ENCODE data around the gene TBC1D24.
"Not testable (repeated sequence)": the region's sequence is repeated elsewhere in the genome, so short reads cannot be mapped to it uniquely, and the experiment has no call there.

Gene TBC1D24

DNA sequence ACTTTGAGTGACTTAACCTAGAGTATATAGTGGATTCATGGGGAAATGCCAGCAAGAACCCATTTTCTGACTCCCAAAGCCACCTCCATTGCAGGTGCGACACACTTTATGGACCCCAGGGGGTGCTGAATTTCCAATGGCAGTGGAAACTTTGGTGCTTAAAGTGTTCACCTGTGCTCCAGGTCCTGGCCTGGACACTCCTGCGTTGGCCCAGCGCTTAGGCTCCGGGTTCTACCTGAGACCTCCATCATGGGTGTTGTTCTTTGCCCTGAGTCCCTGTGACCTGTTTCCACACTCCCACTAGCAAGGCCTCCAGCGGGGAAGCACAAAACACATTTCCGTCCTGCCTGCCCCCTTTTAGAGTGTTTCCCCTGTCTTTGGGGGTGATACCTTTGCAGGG lies 42.6 kb upstream of the TBC1D24 start:
- TF ChIP-seq SPI1 (IDR thresholded peaks at IDR 0.05; ENCODE audit: low read depth, low read length) (no peak), POLR2A (IDR thresholded peaks at IDR 0.05; ENCODE audit: low read depth, low read length) (no peak), PAX5 (IDR thresholded peaks at IDR 0.05; ENCODE audit: insufficient read depth, low read length, severe bottlenecking) (no peak), POLR2AphosphoS5 (IDR thresholded peaks at IDR 0.05; ENCODE audit: low read depth, low read length) (no peak), POU2F2 (IDR thresholded peaks at IDR 0.05; ENCODE audit: low read depth, low read length) (no peak), TAF1 (IDR thresholded peaks at IDR 0.05; ENCODE audit: low read depth, low read length) (no peak)
- DNase-seq (ENCODE audit: insufficient read length, low spot score) = no peak
- FAIRE-seq = no peak

DNA sequence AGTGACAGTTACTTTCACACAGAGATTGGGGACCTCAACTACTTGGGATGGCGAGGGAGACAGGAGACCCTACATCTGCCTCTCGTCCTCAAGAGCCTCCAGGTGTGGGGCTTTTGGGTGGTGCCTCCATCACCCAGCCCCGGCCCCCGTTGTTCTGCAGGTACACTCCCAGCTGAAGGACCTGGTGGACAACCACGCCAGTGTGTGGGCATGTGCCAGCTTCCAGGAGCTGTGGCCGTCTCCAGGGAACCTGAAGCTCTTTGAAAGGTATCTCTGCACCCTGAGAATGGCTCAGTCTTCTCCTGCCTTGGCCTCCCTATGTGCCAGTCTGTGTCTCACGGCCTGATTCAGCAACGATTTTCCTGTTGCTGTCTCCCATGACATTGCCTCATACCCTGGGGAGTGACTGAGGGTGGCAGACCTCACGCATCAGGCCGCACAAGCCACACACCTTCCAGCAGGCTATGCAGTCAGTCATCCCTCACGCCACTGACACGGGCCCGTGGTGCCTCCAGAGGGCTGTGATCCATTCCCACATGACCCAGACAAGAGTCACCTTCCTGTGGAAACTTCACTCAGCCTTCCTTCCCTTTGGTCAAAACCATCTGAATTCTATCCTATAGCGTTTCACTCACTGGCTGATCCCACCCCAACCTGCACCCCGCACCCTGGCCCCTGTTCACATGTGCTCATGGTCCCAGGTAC lies 42.0 kb upstream of the TBC1D24 start:
- TF ChIP-seq TAF1 (IDR thresholded peaks at IDR 0.05; ENCODE audit: low read depth, low read length) (no peak), POLR2A (IDR thresholded peaks at IDR 0.05; ENCODE audit: low read depth, low read length) (no peak), POLR2AphosphoS5 (IDR thresholded peaks at IDR 0.05; ENCODE audit: low read depth, low read length) (no peak), PAX5 (IDR thresholded peaks at IDR 0.05; ENCODE audit: insufficient read depth, low read length, severe bottlenecking) (no peak), POU2F2 (IDR thresholded peaks at IDR 0.05; ENCODE audit: low read depth, low read length) (no peak), SPI1 (IDR thresholded peaks at IDR 0.05; ENCODE audit: low read depth, low read length) (no peak)
- DNase-seq (ENCODE audit: insufficient read length, low spot score) (no peak), FAIRE-seq (no peak)

DNA sequence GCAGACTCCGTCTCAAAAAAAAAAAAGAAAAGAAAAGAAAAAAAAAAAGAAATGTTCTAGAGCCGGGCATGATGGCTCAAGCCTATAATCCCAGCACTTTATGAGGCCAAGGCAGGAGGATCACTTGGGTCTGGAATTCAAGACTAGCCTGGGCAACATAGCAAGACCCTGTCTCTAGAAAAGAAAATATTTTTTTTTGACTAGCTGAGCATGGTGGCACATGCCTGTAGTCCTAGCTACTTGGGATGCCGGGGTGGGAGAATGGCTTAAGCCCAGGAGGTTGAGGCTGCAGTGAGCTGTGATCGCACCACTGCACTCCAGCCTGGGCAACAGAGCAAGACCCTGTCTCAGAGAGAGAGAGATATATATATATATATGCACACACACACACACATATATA lies 39.7 kb upstream of the TBC1D24 start:
- not testable (repeated sequence) for DNase-seq (ENCODE audit: insufficient read length, low spot score); FAIRE-seq

DNA sequence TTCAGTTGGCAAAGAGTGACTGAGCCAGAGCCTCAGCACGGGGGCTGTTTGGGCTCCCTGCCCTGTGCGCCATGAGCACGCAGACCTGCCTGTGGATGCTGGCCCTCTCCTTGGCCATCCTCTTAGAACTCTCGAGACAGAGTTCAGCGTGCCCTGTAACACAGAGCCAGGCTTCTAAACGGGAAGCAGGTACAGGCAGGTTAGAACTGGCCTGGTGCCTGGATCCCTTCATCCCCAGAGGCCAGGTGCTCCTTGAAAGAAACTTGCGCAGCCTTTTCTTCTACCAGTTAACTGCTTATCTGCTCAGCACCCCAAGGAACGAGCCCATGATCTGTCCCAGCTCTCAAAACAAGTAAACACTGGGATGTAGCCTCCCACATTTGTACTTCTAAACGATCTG lies 38.8 kb upstream of the TBC1D24 start:
- DNase-seq (ENCODE audit: insufficient read length, low spot score) = no peak
- TF ChIP-seq POLR2A (IDR thresholded peaks at IDR 0.05; ENCODE audit: low read depth, low read length) = no peak
- TF ChIP-seq PAX5 (IDR thresholded peaks at IDR 0.05; ENCODE audit: insufficient read depth, low read length, severe bottlenecking) = no peak
- no peak for FAIRE-seq

DNA sequence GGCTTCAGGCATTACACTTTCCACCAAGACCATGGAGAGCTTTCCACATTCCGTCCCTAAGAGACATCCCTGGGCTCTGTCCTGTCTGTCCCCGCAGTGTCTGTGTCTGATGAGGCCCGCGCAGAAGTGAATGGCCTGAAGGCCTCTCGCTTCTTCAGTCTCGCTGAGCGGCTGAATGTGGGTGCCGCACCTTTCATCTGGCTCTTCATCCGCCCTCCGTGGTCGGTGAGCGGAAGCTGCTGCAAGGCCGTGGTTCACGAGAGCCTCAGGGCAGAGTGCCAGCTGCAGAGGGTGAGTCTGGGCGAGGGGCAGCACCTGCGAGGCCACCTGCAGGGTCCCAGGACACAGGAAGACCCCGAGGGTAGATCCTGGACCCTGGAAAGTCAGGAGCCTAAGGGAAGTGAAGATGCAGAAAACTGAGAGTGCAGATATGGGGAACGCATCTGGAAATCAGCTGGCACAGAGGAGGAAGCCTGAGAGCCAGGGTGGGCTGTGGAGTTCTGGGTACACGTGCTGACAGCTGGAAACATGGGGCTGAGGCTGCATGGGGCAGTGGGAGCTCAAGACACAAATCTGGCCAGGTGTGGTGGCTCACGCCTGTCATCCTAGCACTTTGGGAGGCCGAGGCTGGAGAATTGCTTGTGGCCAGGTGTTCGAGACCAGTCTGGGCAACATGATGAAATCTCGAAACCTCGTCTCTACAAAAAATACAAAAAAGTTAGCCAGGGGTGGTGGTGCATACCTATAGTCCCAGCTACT lies 37.7 kb upstream of the TBC1D24 start:
- no peak for FAIRE-seq
- no peak for DNase-seq (ENCODE audit: insufficient read length, low spot score)
- no peak for TF ChIP-seq TAF1 (IDR thresholded peaks at IDR 0.05; ENCODE audit: low read depth, low read length)
- TF ChIP-seq POLR2A (IDR thresholded peaks at IDR 0.05; ENCODE audit: low read depth, low read length) = no peak
- no peak for TF ChIP-seq PAX5 (IDR thresholded peaks at IDR 0.05; ENCODE audit: insufficient read depth, low read length, severe bottlenecking)
- no peak for TF ChIP-seq POU2F2 (IDR thresholded peaks at IDR 0.05; ENCODE audit: low read depth, low read length)
- TF ChIP-seq POLR2AphosphoS5 (IDR thresholded peaks at IDR 0.05; ENCODE audit: low read depth, low read length) = no peak; the same call in 1 of the 2 replicates
- no peak for TF ChIP-seq SPI1 (IDR thresholded peaks at IDR 0.05; ENCODE audit: low read depth, low read length)

DNA sequence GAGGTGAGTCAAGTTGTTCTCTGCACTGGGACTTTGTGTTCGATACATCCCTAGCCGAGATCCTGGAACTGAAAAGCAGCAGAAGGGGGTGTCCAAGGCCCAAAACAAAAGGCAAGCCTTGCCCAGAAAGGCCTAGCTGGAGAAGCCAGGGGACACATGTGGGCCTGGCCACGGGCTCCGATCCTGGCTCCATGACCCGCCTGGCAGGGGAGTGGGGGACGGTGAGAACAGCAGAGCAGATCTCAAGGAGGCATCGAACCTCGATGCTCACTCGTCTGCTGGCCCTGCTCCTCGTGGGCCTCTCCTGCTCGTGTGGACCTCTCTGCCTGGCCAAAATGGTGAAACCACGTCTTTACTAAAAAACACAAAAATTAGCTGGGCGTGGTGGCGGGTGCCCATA lies 36.8 kb upstream of the TBC1D24 start:
- DNase-seq (ENCODE audit: insufficient read length, low spot score) (no peak), FAIRE-seq (no peak)
- TF ChIP-seq POU2F2 (IDR thresholded peaks at IDR 0.05; ENCODE audit: low read depth, low read length) = no peak
- TF ChIP-seq PAX5 (IDR thresholded peaks at IDR 0.05; ENCODE audit: insufficient read depth, low read length, severe bottlenecking) = no peak
- no peak for TF ChIP-seq TAF1 (IDR thresholded peaks at IDR 0.05; ENCODE audit: low read depth, low read length)
- TF ChIP-seq POLR2A (IDR thresholded peaks at IDR 0.05; ENCODE audit: low read depth, low read length) = no peak

DNA sequence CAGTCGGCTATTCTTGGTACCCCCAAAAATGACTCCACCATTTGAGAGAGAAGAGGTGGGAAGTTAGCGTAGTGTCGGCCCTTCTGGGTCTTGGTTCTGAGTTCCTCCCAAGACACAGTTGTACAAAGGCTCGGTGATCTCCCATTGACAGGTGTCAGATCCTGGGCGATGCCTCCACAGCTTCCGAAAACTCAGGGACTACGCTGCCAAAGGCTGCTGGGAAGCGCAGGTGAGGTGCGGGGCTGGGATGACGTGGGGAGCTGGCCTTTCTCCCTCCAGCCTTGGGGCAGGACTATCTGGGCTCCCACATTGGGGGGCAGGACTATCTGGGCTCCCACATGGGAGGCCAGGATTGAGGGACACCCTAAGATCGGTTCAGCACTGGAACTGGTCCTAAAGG lies 35.3 kb upstream of the TBC1D24 start:
- TF ChIP-seq POLR2A (IDR thresholded peaks at IDR 0.05; ENCODE audit: low read depth, low read length) = no peak
- TF ChIP-seq SPI1 (IDR thresholded peaks at IDR 0.05; ENCODE audit: low read depth, low read length) = no peak
- TF ChIP-seq TAF1 (IDR thresholded peaks at IDR 0.05; ENCODE audit: low read depth, low read length) = no peak
- TF ChIP-seq POLR2AphosphoS5 (IDR thresholded peaks at IDR 0.05; ENCODE audit: low read depth, low read length) = no peak
- no peak for TF ChIP-seq POU2F2 (IDR thresholded peaks at IDR 0.05; ENCODE audit: low read depth, low read length)
- no peak for TF ChIP-seq PAX5 (IDR thresholded peaks at IDR 0.05; ENCODE audit: insufficient read depth, low read length, severe bottlenecking)
- FAIRE-seq = no peak
- no peak for DNase-seq (ENCODE audit: insufficient read length, low spot score)

DNA sequence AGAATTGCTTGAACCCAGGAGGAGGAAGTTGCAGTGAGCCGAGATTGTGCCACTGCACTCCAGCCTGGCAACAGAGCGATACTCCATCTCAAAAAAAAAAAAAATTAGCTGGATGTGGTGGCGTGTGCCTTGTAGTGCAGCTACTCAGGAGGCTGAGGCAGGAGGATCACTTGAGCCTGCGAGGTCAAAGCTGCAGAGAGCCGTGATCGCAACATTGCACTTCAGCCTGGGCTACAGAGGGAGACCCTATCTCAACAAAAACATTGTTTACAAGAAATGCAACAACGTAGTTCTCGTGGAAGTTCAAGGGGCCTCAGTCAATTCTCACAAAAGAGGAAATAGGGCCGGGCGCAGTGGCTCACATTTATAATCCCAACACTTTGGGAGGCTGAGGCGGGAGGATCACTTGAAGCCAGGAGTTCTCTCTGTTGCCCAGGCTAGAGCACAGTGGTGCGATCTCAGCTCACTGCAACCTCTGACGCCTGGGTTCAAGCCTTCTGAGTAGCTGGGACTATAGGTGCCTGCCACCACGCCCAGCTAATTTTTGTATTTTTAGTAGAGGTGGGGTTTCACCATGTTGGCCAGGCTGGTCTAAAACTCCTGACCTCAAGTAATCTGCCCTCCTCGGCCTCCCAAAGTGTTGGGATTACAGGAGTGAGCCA lies 33.7 kb upstream of the TBC1D24 start:
- DNase-seq (ENCODE audit: insufficient read length, low spot score); FAIRE-seq: not testable (repeated sequence)

DNA sequence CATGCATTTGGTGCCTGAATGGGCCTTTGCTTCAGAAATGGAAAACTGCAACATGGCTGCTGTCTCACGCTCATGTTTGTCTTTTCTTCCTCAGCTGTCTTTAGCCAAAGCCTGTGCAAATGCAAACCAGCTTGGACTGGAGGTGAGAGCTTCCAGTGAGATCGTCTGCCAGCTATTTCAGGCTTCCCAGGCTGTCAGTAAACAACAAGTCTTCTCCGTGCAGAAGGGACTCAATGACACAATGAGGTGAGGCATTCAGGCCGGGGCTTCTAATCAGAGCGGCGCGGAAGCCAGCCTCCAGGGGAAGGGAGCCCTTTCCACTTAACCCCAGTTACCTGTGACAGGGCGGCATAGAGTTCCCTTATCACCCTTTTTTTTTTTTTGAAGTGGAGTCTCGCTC lies 31.4 kb upstream of the TBC1D24 start:
- no peak for DNase-seq (ENCODE audit: insufficient read length, low spot score)
- TF ChIP-seq POLR2AphosphoS5 (IDR thresholded peaks at IDR 0.05; ENCODE audit: low read depth, low read length) = no peak
- no peak for TF ChIP-seq PAX5 (IDR thresholded peaks at IDR 0.05; ENCODE audit: insufficient read depth, low read length, severe bottlenecking)
- TF ChIP-seq POLR2A (IDR thresholded peaks at IDR 0.05; ENCODE audit: low read depth, low read length) = no peak
- no peak for TF ChIP-seq TAF1 (IDR thresholded peaks at IDR 0.05; ENCODE audit: low read depth, low read length)
- no peak for TF ChIP-seq POU2F2 (IDR thresholded peaks at IDR 0.05; ENCODE audit: low read depth, low read length)
- TF ChIP-seq SPI1 (IDR thresholded peaks at IDR 0.05; ENCODE audit: low read depth, low read length) = no peak
- FAIRE-seq = no peak

DNA sequence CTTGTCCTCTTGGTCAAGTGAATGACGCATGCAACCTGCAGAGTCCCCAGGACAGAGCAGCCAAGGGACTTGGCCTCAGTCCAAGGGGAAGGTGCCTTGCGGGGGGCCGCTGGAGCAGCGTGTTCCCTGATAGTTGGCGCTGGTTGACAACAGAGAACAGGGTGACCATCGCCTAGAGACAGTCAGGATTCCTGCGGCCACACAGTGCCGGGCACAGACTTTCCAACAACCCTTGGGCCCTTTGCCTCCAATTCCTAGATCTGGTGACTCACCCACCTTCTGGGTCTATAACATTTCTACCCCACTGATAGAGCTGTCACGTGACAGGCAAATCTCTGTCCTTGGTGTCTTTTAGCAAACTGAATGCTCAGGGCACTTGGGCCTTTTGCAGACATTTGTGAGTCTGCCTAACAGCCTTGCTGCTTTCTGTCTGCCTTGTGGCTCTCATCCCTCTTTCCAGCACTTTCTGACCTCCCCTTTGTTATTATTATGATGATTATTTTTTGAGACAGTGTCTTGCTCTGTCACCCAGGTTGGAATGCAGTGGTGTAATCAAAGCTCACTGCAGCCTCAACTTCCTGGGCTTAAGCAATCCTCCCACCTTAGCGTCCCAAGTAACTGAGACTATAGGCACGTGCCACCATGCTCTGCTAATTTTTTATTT lies 26.9 kb upstream of the TBC1D24 start:
- DNase-seq (ENCODE audit: insufficient read length, low spot score) (no peak), FAIRE-seq (no peak)
- no peak for TF ChIP-seq POU2F2 (IDR thresholded peaks at IDR 0.05; ENCODE audit: low read depth, low read length)
- TF ChIP-seq PAX5 (IDR thresholded peaks at IDR 0.05; ENCODE audit: insufficient read depth, low read length, severe bottlenecking) = no peak
- TF ChIP-seq TAF1 (IDR thresholded peaks at IDR 0.05; ENCODE audit: low read depth, low read length) = no peak
- no peak for TF ChIP-seq SPI1 (IDR thresholded peaks at IDR 0.05; ENCODE audit: low read depth, low read length)
- no peak for TF ChIP-seq POLR2A (IDR thresholded peaks at IDR 0.05; ENCODE audit: low read depth, low read length)
- no peak for TF ChIP-seq POLR2AphosphoS5 (IDR thresholded peaks at IDR 0.05; ENCODE audit: low read depth, low read length)

Data from GM12891 (cell line).